Endodermal cell (in vitro differentiated cells): ENCODE data around the gene TBC1D4. TPM values are rescaled to one million over a fixed set of nuclear protein-coding genes. Genes with fewer than 3 reads are reported as not detected.
"Not testable (repeated sequence)": the region's sequence is repeated elsewhere in the genome, so short reads cannot be mapped to it uniquely, and the experiment has no call there.

Source experiments
- DNase-seq: peaks from one replicate; pipeline ENCODE4 v3.0.0-alpha.2; 2017
- H3K27ac ChIP-seq: 2 replicates; pipeline ENCODE4 v1.5.1; 2013; ENCODE audit warnings: mild to moderate bottlenecking, low read depth, low read length, moderate library complexity
- H3K27me3 ChIP-seq: 2 replicates; pipeline ENCODE4 v1.6.1; 2013; ENCODE audit warnings: mild to moderate bottlenecking, low read length, moderate library complexity; ENCODE audit not compliant: insufficient read depth, control insufficient read depth, poor library complexity, severe bottlenecking
- H3K36me3 ChIP-seq: 2 replicates; pipeline ENCODE4 v1.7.0; 2013; ENCODE audit warnings: mild to moderate bottlenecking, low read length, moderate library complexity; ENCODE audit not compliant: control insufficient read depth, insufficient read depth
- H3K4me1 ChIP-seq: one replicate; pipeline ENCODE4 v1.7.0; 2013; ENCODE audit warnings: low read length; ENCODE audit not compliant: control insufficient read depth, insufficient read depth
- H3K4me3 ChIP-seq: 2 replicates; pipeline ENCODE4 v1.5.1; 2013; ENCODE audit warnings: mild to moderate bottlenecking, low read length, moderate library complexity
- H3K9ac ChIP-seq: 2 replicates; pipeline ENCODE4 v1.6.1; 2013; ENCODE audit warnings: mild to moderate bottlenecking, low read length, moderate library complexity; ENCODE audit not compliant: poor library complexity, severe bottlenecking; ENCODE audit errors: extremely low read depth
- H3K9me3 ChIP-seq: 2 replicates; pipeline ENCODE4 v1.6.1; 2013; ENCODE audit warnings: mild to moderate bottlenecking, low read length, moderate library complexity; ENCODE audit not compliant: control insufficient read depth
- H3K27ac Mint-ChIP-seq: 2 replicates; pipeline ENCODE4 v1.8.0; 2020; ENCODE audit warnings: mixed read lengths
- H3K27me3 Mint-ChIP-seq: 2 replicates; pipeline ENCODE4 v1.8.0; 2021; ENCODE audit warnings: mild to moderate bottlenecking, mixed read lengths; ENCODE audit not compliant: insufficient read depth
- H3K36me3 Mint-ChIP-seq: 2 replicates; pipeline ENCODE4 v1.8.0; 2020; ENCODE audit warnings: low read depth, mixed read lengths
- H3K4me1 Mint-ChIP-seq: 2 replicates; pipeline ENCODE4 v1.8.0; 2020; ENCODE audit warnings: mixed read lengths
- H3K4me3 Mint-ChIP-seq: 2 replicates; pipeline ENCODE4 v1.8.0; 2020; ENCODE audit warnings: mild to moderate bottlenecking, moderate library complexity, mixed read lengths
- H3K9me3 Mint-ChIP-seq: 2 replicates; pipeline ENCODE4 v1.8.0; 2020; ENCODE audit warnings: mild to moderate bottlenecking, mixed read lengths
- WGBS, 2 experiments: methylation state at CpG; one replicate each; pipeline versions ENCODE4 v1.1.5 to v1.1.7; 2013; ENCODE audit warnings: missing lambda C conversion rate in 2 of 2, mixed read lengths in 1 of 2; ENCODE audit not compliant: insufficient coverage in 1 of 2, insufficient read length in 1 of 2; 5-methylcytosine and 5-hydroxymethylcytosine counted together
- total RNA-seq, 2 donors: library from RNA; stranded (reverse); fragmentation: NEBNext Ultra II Directional in 1 of 2; extraction: Animal tissue kit (Norgen Biotek cat#: 25700) in 1 of 2; gene quantifications; 2 replicates in 1 of 2; 3 replicates in 1 of 2; pipeline ENCODE4 v1.2.1, GENCODE V29; 2021
- TF ChIP-seq, protein P1 (sequence below): fragments of 200-600 bp; sonication (generic); conservative IDR thresholded peaks from 2 replicates; pipeline ENCODE4 v1.5.0; 2021; ENCODE audit warnings: antibody characterized with exemption, mild to moderate bottlenecking

Gene TBC1D4
- total RNA-seq, 2 donors from 2014 or later: 3.2 to 4.7 TPM

DNA sequence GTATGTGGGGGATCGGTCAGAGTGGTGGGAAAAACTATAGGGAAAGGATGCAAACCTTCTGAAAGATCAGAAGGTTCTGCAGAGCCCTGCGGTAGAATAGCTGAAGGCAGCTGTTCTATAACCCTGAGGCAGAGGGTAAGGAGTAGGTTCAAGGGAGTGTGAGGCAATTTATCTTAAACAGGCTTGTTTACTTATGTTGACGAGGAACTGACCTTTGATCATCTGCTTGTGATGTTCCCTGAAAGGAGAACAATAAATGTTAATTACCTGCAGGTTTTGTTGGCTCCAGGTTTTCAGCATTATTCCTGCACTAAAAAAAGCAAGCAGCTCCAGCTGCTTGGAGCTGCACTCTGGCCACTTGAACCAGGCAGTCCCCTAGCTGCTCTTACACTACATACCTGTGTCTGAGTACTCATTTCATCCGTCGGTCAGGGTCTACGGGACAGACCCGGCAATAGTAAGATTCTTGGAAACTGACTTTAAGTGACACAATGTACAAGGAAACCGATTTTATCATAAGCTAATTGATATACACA, 202.1 kb downstream of the TBC1D4 start:
- Histone ChIP-seq H3K27ac (no peak overlapping the region), H3K9ac (no peak overlapping the region), H3K27me3 (no peaks in the 10 kb centered on the region), H3K4me3 (no peak overlapping the region), H3K4me1 (no peaks in the 10 kb centered on the region), H3K9me3 (peaks cover 19% of the 10 kb centered on the region), H3K36me3 (no peaks in the 10 kb centered on the region)
- Mint-ChIP-seq H3K9me3 (peaks cover 54% of the 10 kb centered on the region), H3K4me3 (no peak overlapping the region), H3K27me3 (peaks cover 2% of the 10 kb centered on the region), H3K4me1 (no peaks in the 10 kb centered on the region), H3K27ac (no peak overlapping the region), H3K36me3 (peaks cover 9% of the 10 kb centered on the region)
- DNase-seq: no peak
- TF ChIP-seq, protein P1, sequence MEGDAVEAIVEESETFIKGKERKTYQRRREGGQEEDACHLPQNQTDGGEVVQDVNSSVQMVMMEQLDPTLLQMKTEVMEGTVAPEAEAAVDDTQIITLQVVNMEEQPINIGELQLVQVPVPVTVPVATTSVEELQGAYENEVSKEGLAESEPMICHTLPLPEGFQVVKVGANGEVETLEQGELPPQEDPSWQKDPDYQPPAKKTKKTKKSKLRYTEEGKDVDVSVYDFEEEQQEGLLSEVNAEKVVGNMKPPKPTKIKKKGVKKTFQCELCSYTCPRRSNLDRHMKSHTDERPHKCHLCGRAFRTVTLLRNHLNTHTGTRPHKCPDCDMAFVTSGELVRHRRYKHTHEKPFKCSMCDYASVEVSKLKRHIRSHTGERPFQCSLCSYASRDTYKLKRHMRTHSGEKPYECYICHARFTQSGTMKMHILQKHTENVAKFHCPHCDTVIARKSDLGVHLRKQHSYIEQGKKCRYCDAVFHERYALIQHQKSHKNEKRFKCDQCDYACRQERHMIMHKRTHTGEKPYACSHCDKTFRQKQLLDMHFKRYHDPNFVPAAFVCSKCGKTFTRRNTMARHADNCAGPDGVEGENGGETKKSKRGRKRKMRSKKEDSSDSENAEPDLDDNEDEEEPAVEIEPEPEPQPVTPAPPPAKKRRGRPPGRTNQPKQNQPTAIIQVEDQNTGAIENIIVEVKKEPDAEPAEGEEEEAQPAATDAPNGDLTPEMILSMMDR: no peak
- WGBS, 2 experiments: 93 to 94% methylated on average over 4 to 8 of the region's 8 CpGs

- H3K27me3 ChIP-seq, H3K4me3 Mint-ChIP-seq, H3K36me3 Mint-ChIP-seq, H3K36me3 ChIP-seq, H3K27ac ChIP-seq, H3K4me3 ChIP-seq, H3K9me3 ChIP-seq, H3K9ac ChIP-seq, H3K4me1 Mint-ChIP-seq, H3K4me1 ChIP-seq, H3K27me3 Mint-ChIP-seq, H3K27ac Mint-ChIP-seq, DNase-seq: not testable (repeated sequence)
- 82 to 97% methylated on average over 2 to 4 of the region's 4 CpGs for WGBS, 2 experiments
- peaks cover 31% of the 10 kb centered on the region for H3K9me3 Mint-ChIP-seq
Observed at GRCh38 chr13:75273695-75274094, 208.3 kb downstream of the TBC1D4 start.

DNA sequence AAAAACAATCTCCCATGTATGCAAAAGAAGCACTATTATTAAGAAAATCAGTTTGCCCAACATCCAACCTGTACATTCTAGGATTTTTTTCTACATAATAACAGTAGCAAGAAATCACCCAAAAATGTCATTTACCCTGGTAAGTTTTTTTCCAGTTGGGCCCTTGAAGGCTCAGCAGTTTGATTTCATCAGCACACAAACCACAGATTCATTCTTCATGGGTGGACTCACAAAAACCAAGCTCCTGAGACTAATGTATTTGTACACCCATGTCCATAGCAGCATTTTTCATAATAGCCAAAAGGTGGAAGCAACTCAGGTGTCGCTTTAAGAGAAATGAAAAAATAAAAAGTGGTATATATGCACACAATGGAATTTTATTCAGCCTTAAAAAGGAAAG, 210.1 kb downstream of the TBC1D4 start:
- TF ChIP-seq, protein P1: no peak
- WGBS, 2 experiments: 93% methylated on average over 1 of the region's 1 CpG; no CpG with 5 or more reads in 1 of the 2 experiments
- Histone ChIP-seq H3K9me3 (no peaks in the 10 kb centered on the region), H3K4me1 (no peaks in the 10 kb centered on the region), H3K27ac (no peak overlapping the region), H3K9ac (no peak overlapping the region), H3K36me3 (no peaks in the 10 kb centered on the region), H3K27me3 (no peaks in the 10 kb centered on the region), H3K4me3 (no peak overlapping the region)
- Mint-ChIP-seq H3K4me1 (no peaks in the 10 kb centered on the region), H3K27me3 (peaks cover 2% of the 10 kb centered on the region), H3K36me3 (no peaks in the 10 kb centered on the region), H3K27ac (no peak overlapping the region), H3K9me3 (peaks cover 19% of the 10 kb centered on the region), H3K4me3 (no peak overlapping the region)
- DNase-seq: no peak

DNA sequence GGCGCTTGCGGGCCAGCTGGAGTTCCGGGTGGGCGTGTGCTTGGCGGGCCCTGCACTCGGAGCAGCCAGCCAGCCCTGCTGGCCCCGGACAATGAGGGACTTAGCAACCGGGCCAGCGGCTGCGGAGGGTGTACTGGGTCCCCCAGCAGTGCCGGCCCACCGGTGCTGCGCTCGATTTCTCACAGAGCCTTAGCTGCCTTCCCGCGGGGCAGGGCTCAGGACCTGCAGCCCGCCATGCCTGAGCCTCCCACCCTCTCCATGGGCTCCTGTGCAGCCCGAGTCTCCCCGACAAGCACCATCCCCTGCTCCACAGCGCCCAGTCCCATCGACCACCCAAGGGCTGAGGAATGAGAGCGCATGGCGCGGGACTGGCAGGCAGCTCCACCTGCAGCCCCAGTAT, 213.5 kb downstream of the TBC1D4 start:
- not testable (repeated sequence) for DNase-seq, H3K4me3 ChIP-seq, H3K4me1 ChIP-seq, H3K4me1 Mint-ChIP-seq, H3K27ac ChIP-seq, H3K36me3 Mint-ChIP-seq, H3K4me3 Mint-ChIP-seq, H3K27me3 Mint-ChIP-seq, H3K9ac ChIP-seq, H3K36me3 ChIP-seq, H3K27me3 ChIP-seq, H3K9me3 ChIP-seq, H3K27ac Mint-ChIP-seq
- H3K9me3 Mint-ChIP-seq: peaks cover 12% of the 10 kb centered on the region
- WGBS, 2 experiments: 97 to 98% methylated on average over 14 to 24 of the region's 24 CpGs
